ENCODE results near the gene DENND6A.
A peak's percentile ranks its signal among the peaks of the same experiment; 100 is the strongest.

DENND6A gene

DNA sequence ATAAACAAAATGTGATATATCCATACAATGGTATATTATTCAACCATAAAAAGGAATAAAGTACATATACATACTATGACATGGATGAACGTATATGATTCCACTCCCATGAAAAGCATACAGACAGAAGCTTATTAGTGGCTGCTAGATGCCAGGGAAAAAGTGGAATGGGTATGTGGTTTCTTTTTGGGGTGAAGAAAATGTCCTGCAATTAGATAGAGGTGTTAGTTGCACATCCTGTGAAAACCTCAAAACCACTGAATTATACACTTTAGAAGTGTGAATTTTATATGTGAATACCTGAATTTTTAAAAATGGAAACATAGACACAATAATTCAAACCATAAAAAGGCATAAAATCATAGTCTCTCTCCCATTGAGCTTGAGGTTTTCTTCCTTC, 11.2 kb downstream of the DENND6A start:
- Mint-ChIP-seq H3K36me3 (ENCODE audit: low read depth) (peaks cover 43% of the 10 kb centered on the region), H3K27me3 (ENCODE audit: low read depth) (no peaks in the 10 kb centered on the region), H3K27ac (no peak overlapping the region), H3K4me1 (ENCODE audit: low read depth) (peaks cover 43% of the 10 kb centered on the region), H3K4me3 (no peak overlapping the region), H3K9me3 (no peaks in the 10 kb centered on the region)
- DNase-seq (ENCODE audit: low spot score) = no peak

DNA sequence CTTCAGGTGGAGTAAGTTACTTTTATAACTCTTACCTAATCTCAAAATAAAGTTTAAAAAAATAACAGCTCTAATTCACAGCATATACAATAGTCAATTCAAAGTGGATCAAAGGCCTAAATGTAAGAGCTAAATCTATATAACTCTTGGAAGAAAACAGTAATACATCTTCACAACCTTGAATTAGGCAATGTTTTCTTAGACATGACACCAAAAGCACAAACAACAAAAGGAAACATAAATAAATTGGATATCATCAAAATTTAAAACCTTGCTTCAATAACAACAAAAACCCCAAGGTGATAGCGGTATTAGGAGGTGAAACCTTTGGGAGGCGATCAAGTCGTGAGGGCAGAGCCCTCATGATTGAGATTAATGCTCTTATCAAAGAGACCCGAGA, 12.8 kb downstream of the DENND6A start:
- Mint-ChIP-seq H3K9me3 (no peaks in the 10 kb centered on the region), H3K27me3 (ENCODE audit: low read depth) (no peaks in the 10 kb centered on the region), H3K4me3 (no peak overlapping the region), H3K36me3 (ENCODE audit: low read depth) (peaks cover 47% of the 10 kb centered on the region), H3K4me1 (ENCODE audit: low read depth) (peaks cover 38% of the 10 kb centered on the region), H3K27ac (no peak overlapping the region)
- DNase-seq (ENCODE audit: low spot score) = no peak

DNA sequence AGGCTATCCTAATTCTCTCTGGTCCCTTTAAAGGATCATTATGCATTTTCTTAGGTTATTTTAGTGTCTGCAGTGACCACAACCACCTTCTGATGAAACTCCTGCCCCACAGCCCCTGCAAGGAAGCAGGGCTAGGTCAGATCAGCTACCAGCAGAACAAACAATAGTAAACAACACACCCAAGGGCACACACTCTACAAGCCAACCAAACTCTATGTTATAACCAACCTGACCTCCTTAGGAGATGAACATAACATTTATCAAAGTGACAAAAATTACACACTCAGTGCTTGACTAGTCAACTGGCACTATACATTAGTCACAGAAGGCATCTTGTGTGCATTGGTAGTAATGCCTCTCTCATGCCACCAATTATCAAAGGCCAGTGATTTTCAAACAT, 17.3 kb downstream of the DENND6A start:
- H3K4me3 Mint-ChIP-seq = no peak overlapping the region
- H3K27ac Mint-ChIP-seq = no peak overlapping the region
- H3K9me3 Mint-ChIP-seq = no peaks in the 10 kb centered on the region
- no peak for DNase-seq (ENCODE audit: low spot score)
- H3K36me3 Mint-ChIP-seq (ENCODE audit: low read depth) = peaks cover 48% of the 10 kb centered on the region
- peaks cover 38% of the 10 kb centered on the region for H3K4me1 Mint-ChIP-seq (ENCODE audit: low read depth)
- H3K27me3 Mint-ChIP-seq (ENCODE audit: low read depth) = no peaks in the 10 kb centered on the region

- peaks cover 25% of the 10 kb centered on the region for H3K4me1 Mint-ChIP-seq (ENCODE audit: low read depth)
- no peaks in the 10 kb centered on the region for H3K27me3 Mint-ChIP-seq (ENCODE audit: low read depth)
- no peak overlapping the region for H3K27ac Mint-ChIP-seq
- H3K36me3 Mint-ChIP-seq (ENCODE audit: low read depth) = peaks cover 38% of the 10 kb centered on the region
- H3K4me3 Mint-ChIP-seq = no peak overlapping the region
- H3K9me3 Mint-ChIP-seq = no peaks in the 10 kb centered on the region
- no peak for DNase-seq (ENCODE audit: low spot score)
Observed at GRCh38 chr3:57673156-57673555, 19.7 kb downstream of the DENND6A start.

DNA sequence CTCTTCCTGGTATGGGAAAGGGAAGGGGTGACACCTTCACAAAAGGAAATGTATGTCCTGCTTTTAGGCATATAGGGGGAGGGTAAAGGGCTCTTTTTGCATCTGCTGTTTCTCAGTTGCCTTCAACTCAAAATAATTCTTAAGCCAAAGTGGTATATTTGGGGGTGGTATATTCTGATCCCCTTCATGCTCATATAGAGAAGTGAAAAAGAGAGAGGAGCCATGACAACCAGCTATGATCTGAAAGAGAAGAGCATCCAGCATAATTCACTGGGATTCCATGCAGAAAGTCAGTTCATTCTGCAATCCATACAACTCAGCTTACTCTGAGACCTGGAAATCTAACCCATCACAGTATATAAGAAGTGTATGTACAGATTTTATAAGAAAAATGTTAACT, 22.3 kb downstream of the DENND6A start:
- peaks cover 33% of the 10 kb centered on the region for H3K36me3 Mint-ChIP-seq (ENCODE audit: low read depth)
- no peaks in the 10 kb centered on the region for H3K9me3 Mint-ChIP-seq
- peak overlapping the region; percentile 24 for H3K27ac Mint-ChIP-seq
- no peak for DNase-seq (ENCODE audit: low spot score)
- no peak overlapping the region for H3K4me3 Mint-ChIP-seq
- peaks cover 21% of the 10 kb centered on the region for H3K4me1 Mint-ChIP-seq (ENCODE audit: low read depth)
- H3K27me3 Mint-ChIP-seq (ENCODE audit: low read depth) = no peaks in the 10 kb centered on the region

DNA sequence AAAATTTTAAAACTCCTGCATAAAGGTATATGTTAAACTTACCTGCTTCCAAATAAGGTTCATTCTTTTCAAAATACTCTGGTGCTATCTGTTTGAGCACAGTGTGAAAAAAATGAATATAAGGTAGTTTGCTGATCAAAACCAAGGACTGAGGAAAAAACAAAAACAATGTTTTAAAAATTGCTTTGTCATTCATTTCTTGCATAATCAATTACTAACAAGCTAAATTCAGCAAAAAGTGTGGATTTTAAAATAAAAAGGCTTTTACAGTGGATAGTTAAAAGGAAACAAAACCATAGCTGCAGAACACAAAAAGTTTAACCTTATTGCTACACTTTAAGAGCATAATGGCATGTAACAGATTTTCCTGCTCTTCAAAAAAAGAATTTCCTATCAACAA, 31.5 kb downstream of the DENND6A start:
- H3K4me1 Mint-ChIP-seq (ENCODE audit: low read depth) = peaks cover 5% of the 10 kb centered on the region
- no peak overlapping the region for H3K4me3 Mint-ChIP-seq
- DNase-seq (ENCODE audit: low spot score) = no peak
- H3K9me3 Mint-ChIP-seq = no peaks in the 10 kb centered on the region
- H3K27ac Mint-ChIP-seq = no peak overlapping the region
- H3K27me3 Mint-ChIP-seq (ENCODE audit: low read depth) = no peaks in the 10 kb centered on the region
- peaks cover 27% of the 10 kb centered on the region for H3K36me3 Mint-ChIP-seq (ENCODE audit: low read depth)

DNA sequence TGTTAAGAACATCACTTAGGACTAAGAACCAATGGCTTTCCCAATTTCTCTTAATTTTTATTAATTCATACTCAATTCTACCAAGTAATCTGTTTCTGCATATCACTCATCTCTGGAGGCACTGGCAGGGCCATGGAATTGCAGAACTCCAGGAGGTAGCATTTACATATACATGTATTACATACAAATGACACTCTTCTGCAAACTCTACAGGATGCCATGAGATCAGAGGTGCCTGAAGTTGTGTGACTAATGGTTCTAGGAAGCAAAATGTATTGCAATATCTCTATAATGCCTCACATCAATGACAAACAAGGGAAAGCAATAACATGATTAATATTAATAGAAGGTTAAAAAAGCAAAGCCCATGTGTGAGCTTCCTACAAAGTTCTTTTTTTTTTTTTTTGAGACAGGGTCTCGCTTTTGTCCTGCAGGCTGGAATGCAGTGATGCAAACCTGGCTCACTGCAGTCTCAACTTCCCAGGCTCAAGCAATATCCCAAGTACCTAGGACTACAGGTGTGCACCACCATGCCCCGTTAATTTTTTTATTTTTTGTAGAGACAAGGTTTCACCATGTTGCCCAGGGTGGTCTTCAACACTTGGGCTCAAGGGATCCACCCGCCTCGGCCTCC, 33.0 kb downstream of the DENND6A start:
- H3K27ac Mint-ChIP-seq = peak overlapping the region; percentile 20
- H3K36me3 Mint-ChIP-seq (ENCODE audit: low read depth) = peaks cover 36% of the 10 kb centered on the region
- H3K9me3 Mint-ChIP-seq = no peaks in the 10 kb centered on the region
- no peak overlapping the region for H3K4me3 Mint-ChIP-seq
- H3K4me1 Mint-ChIP-seq (ENCODE audit: low read depth) = peaks cover 12% of the 10 kb centered on the region
- DNase-seq (ENCODE audit: low spot score) = no peak
- no peaks in the 10 kb centered on the region for H3K27me3 Mint-ChIP-seq (ENCODE audit: low read depth)

- H3K27me3 Mint-ChIP-seq (ENCODE audit: low read depth) = no peaks in the 10 kb centered on the region
- peaks cover 18% of the 10 kb centered on the region for H3K4me1 Mint-ChIP-seq (ENCODE audit: low read depth)
- no peaks in the 10 kb centered on the region for H3K9me3 Mint-ChIP-seq
- DNase-seq (ENCODE audit: low spot score) = no peak
- H3K4me3 Mint-ChIP-seq = no peak overlapping the region
- peak overlapping the region; percentile 48 for H3K27ac Mint-ChIP-seq
- H3K36me3 Mint-ChIP-seq (ENCODE audit: low read depth) = peaks cover 36% of the 10 kb centered on the region
Observed at GRCh38 chr3:57659004-57659673, 33.7 kb downstream of the DENND6A start.

- no peak overlapping the region for H3K4me3 Mint-ChIP-seq
- no peak overlapping the region for H3K27ac Mint-ChIP-seq
- peaks cover 20% of the 10 kb centered on the region for H3K4me1 Mint-ChIP-seq (ENCODE audit: low read depth)
- peaks cover 36% of the 10 kb centered on the region for H3K36me3 Mint-ChIP-seq (ENCODE audit: low read depth)
- no peaks in the 10 kb centered on the region for H3K9me3 Mint-ChIP-seq
- no peak for DNase-seq (ENCODE audit: low spot score)
- no peaks in the 10 kb centered on the region for H3K27me3 Mint-ChIP-seq (ENCODE audit: low read depth)
Observed at GRCh38 chr3:57658536-57658935, 34.3 kb downstream of the DENND6A start.

- no peak overlapping the region for H3K4me3 Mint-ChIP-seq
- no peaks in the 10 kb centered on the region for H3K27me3 Mint-ChIP-seq (ENCODE audit: low read depth)
- no peak for DNase-seq (ENCODE audit: low spot score)
- H3K4me1 Mint-ChIP-seq (ENCODE audit: low read depth) = peaks cover 21% of the 10 kb centered on the region
- no peaks in the 10 kb centered on the region for H3K9me3 Mint-ChIP-seq
- no peak overlapping the region for H3K27ac Mint-ChIP-seq
- peaks cover 54% of the 10 kb centered on the region for H3K36me3 Mint-ChIP-seq (ENCODE audit: low read depth)
Observed at GRCh38 chr3:57655727-57656126, 37.1 kb downstream of the DENND6A start.

- Mint-ChIP-seq H3K36me3 (ENCODE audit: low read depth) (peaks cover 60% of the 10 kb centered on the region), H3K4me3 (peak overlapping the region; percentile 54), H3K9me3 (peaks cover 7% of the 10 kb centered on the region), H3K27me3 (ENCODE audit: low read depth) (no peaks in the 10 kb centered on the region), H3K4me1 (ENCODE audit: low read depth) (peaks cover 17% of the 10 kb centered on the region), H3K27ac (peak overlapping the region; percentile 86)
- DNase-seq (ENCODE audit: low spot score) = no peak
Observed at GRCh38 chr3:57654267-57654666, 38.6 kb downstream of the DENND6A start.

DNA sequence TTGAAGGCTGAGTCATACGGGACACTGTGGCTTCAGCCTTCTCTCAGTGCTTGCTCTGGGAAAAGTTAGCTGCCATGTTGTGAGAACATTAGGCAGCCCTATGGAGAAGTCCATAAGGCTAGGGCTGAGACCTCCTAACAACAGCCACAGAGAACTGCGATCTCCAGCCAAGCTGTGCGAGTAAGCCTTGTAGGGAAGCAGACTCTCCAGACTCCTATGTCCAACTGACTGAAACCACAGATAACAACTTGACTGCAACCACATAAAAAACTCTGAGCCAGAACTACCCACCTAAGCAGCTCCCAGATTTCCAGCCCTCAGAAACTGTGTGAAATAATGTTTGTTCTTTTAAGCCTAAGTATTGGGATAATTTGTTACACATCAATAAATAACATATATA, 40.7 kb downstream of the DENND6A start:
- H3K27me3 Mint-ChIP-seq (ENCODE audit: low read depth) = no peaks in the 10 kb centered on the region
- no peak overlapping the region for H3K4me3 Mint-ChIP-seq
- H3K9me3 Mint-ChIP-seq = peaks cover 19% of the 10 kb centered on the region
- no peak for DNase-seq (ENCODE audit: low spot score)
- no peak overlapping the region for H3K27ac Mint-ChIP-seq
- H3K36me3 Mint-ChIP-seq (ENCODE audit: low read depth) = peaks cover 79% of the 10 kb centered on the region
- H3K4me1 Mint-ChIP-seq (ENCODE audit: low read depth) = peaks cover 23% of the 10 kb centered on the region

GRCh38 chr3:57647292-57647940, 45.5 kb downstream of the DENND6A start:
- Mint-ChIP-seq H3K4me3 (no peak overlapping the region), H3K9me3 (peaks cover 19% of the 10 kb centered on the region), H3K27me3 (ENCODE audit: low read depth) (no peaks in the 10 kb centered on the region), H3K27ac (peak overlapping the region; percentile 28), H3K36me3 (ENCODE audit: low read depth) (peaks cover 70% of the 10 kb centered on the region), H3K4me1 (ENCODE audit: low read depth) (peaks cover 11% of the 10 kb centered on the region)
- no peak for DNase-seq (ENCODE audit: low spot score)

GRCh38 chr3:57646723-57647122, 46.2 kb downstream of the DENND6A start:
- Mint-ChIP-seq H3K4me3 (no peak overlapping the region), H3K27ac (no peak overlapping the region), H3K36me3 (ENCODE audit: low read depth) (peaks cover 68% of the 10 kb centered on the region), H3K9me3 (peaks cover 19% of the 10 kb centered on the region), H3K27me3 (ENCODE audit: low read depth) (no peaks in the 10 kb centered on the region), H3K4me1 (ENCODE audit: low read depth) (peaks cover 12% of the 10 kb centered on the region)
- DNase-seq (ENCODE audit: low spot score) = no peak
